Activated CD4-positive, alpha-beta T cell treated with anti-CD3 and anti-CD28 coated beads for 36 hours (primary cell): ENCODE measurements around the gene PCCA. TPM values are rescaled to one million over a fixed set of nuclear protein-coding genes. Genes with fewer than 3 reads are reported as not detected.
"Not testable (repeated sequence)": the region's sequence is repeated elsewhere in the genome, so short reads cannot be mapped to it uniquely, and the experiment has no call there.

ENCODE experiments used
- ATAC-seq: fragments of 200-7000 bp; cut with Tn5 transposase; one replicate; pipeline ENCODE4 v1.10.0; 2021; ENCODE audit warnings: mild to moderate bottlenecking, moderate library complexity
- CTCF ChIA-PET: fragments of 350-600 bp; sonication (Branson Sonifier 250); formaldehyde crosslinking; loops from one replicate; lab custom pipeline; 2021; ENCODE audit warnings: antibody characterized with exemption; lab: Charles Lee
- POLR2A ChIA-PET: fragments of 350-600 bp; sonication (Branson Sonifier 250); formaldehyde crosslinking; loops from one replicate; lab custom pipeline; 2021; ENCODE audit warnings: antibody characterized with exemption, inconsistent platforms; lab: Charles Lee
- DNase-seq: peaks from one replicate; pipeline ENCODE4 v3.0.0-alpha.2; 2020
- H3K27ac Mint-ChIP-seq: one replicate; pipeline ENCODE4 v1.8.0; 2021; ENCODE audit warnings: mixed read lengths
- H3K27me3 Mint-ChIP-seq: one replicate; pipeline ENCODE4 v1.8.0; 2021; ENCODE audit warnings: mixed read lengths
- H3K36me3 Mint-ChIP-seq: one replicate; pipeline ENCODE4 v1.8.0; 2021; ENCODE audit warnings: low read depth, mixed read lengths
- H3K4me1 Mint-ChIP-seq: one replicate; pipeline ENCODE4 v1.8.0; 2021; ENCODE audit warnings: mixed read lengths
- H3K4me3 Mint-ChIP-seq: one replicate; pipeline ENCODE4 v1.8.0; 2021; ENCODE audit warnings: mild to moderate bottlenecking, moderate library complexity, mixed read lengths
- H3K9me3 Mint-ChIP-seq: one replicate; pipeline ENCODE4 v1.8.0; 2021; ENCODE audit warnings: low read depth, mixed read lengths
- intact Hi-C, 2 experiments: fragments of 100-400 bp; cut with DNase I in 1 of 2; cut with micrococcal nuclease in 1 of 2; formaldehyde crosslinking; loops; one replicate each; pipeline versions ENCODE4 v1.14.2 to v1.15.1; 2022 to 2024; cut with DNase I, micrococcal nuclease
- total RNA-seq, 2 experiments: library from RNA; stranded (reverse); gene quantifications; one replicate each; pipeline ENCODE4 v1.2.3, GENCODE V29; 2021

PCCA gene
- total RNA-seq, 2 experiments from 2014 or later, result 5.8 to 7.3 TPM

- POLR2A ChIA-PET, result no interaction called here
- no peaks in the 10 kb centered on the region for H3K27me3 Mint-ChIP-seq
Observed at GRCh38 chr13:100146534-100146933, 57.6 kb downstream of the PCCA start.

GRCh38 chr13:100147825-100148224 is 58.9 kb downstream of the PCCA start:
- Mint-ChIP-seq H3K4me3 (no peak overlapping the region), H3K27me3 (no peaks in the 10 kb centered on the region), H3K36me3 (peaks cover 5% of the 10 kb centered on the region), H3K4me1 (no peaks in the 10 kb centered on the region), H3K27ac (no peak overlapping the region), H3K9me3 (no peaks in the 10 kb centered on the region)
- DNase-seq (no peak), ATAC-seq (no peak)
- POLR2A ChIA-PET, result no interaction called here
- CTCF ChIA-PET, result no interaction called here
- intact Hi-C loops, result no loop called here

More at GRCh38 chr13:100146534-100146933, 57.6 kb downstream of the PCCA start:
- H3K4me3 Mint-ChIP-seq, result no peak overlapping the region
- ATAC-seq (no peak), DNase-seq (no peak)
- no peaks in the 10 kb centered on the region for H3K4me1 Mint-ChIP-seq
- intact Hi-C loops, result no loop called here
- no peaks in the 10 kb centered on the region for H3K9me3 Mint-ChIP-seq
- no peak overlapping the region for H3K27ac Mint-ChIP-seq
- CTCF ChIA-PET, result no interaction called here
- peaks cover 5% of the 10 kb centered on the region for H3K36me3 Mint-ChIP-seq

GRCh38 chr13:100148422-100148821 is 59.5 kb downstream of the PCCA start:
- intact Hi-C loops, result no loop called here
- ChIA-PET POLR2A (no interaction called here), CTCF (interaction anchor here (0.6 kb wide), 1 partner anchor 527 kb away, joined by 4 read pairs; no protein-coding TSS in a partner anchor)
- no peaks in the 10 kb centered on the region for H3K4me1 Mint-ChIP-seq
- H3K4me3 Mint-ChIP-seq, result no peak overlapping the region
- peaks cover 5% of the 10 kb centered on the region for H3K36me3 Mint-ChIP-seq
- H3K27ac Mint-ChIP-seq, result no peak overlapping the region
- H3K27me3 Mint-ChIP-seq, result no peaks in the 10 kb centered on the region
- DNase-seq (no peak), ATAC-seq (no peak)
- no peaks in the 10 kb centered on the region for H3K9me3 Mint-ChIP-seq

DNA sequence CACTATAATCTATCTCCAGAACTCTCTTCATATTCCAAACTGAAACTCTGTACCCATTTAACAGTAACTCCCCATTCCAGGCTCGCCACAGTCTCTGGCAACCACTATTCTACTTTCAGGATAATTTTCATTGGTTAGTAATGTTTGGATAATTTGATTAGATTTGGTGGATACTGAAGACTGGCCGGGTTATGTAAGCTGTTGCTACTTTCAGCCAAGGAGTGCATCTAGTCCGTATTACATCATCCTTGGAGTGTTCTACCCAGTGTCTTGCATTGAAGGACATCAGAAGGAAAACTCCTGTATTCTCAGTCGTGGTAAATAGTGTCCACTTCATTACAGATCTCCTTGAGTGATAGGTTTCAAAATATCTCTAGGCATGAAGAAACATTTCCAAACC is 60.5 kb downstream of the PCCA start:
- DNase-seq (no peak), ATAC-seq (no peak)
- no peak overlapping the region for H3K4me3 Mint-ChIP-seq
- H3K27ac Mint-ChIP-seq, result no peak overlapping the region
- peaks cover 5% of the 10 kb centered on the region for H3K36me3 Mint-ChIP-seq
- intact Hi-C loops, result no loop called here
- H3K4me1 Mint-ChIP-seq, result no peaks in the 10 kb centered on the region
- no peaks in the 10 kb centered on the region for H3K27me3 Mint-ChIP-seq
- no peaks in the 10 kb centered on the region for H3K9me3 Mint-ChIP-seq
- CTCF ChIA-PET, result no interaction called here
- POLR2A ChIA-PET, result no interaction called here

DNA sequence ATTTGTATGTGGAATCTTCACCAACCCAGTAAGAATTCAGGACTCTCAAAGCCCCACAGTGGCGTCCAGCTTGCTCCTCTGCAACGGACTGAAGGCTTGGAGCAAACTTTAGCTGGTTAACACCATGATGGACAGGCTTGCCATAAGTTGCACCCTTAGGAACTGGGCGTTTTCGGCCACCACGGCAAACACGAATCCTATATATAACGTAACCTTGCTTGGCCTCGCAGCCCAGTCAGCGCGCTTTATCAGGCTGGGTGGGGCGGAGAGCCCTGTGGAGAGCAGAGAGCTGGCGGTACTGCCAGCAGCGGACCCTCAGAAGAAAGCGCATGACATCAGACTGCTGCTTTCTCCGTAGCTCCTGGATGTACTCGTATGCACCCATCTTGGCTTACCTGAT is 61.8 kb downstream of the PCCA start:
- H3K27me3 Mint-ChIP-seq, CTCF ChIA-PET, H3K4me3 Mint-ChIP-seq, H3K9me3 Mint-ChIP-seq, H3K4me1 Mint-ChIP-seq, POLR2A ChIA-PET, DNase-seq, ATAC-seq, intact Hi-C loops, H3K36me3 Mint-ChIP-seq, H3K27ac Mint-ChIP-seq: not testable (repeated sequence)

GRCh38 chr13:100154842-100155416 is 66.0 kb downstream of the PCCA start:
- peaks cover 4% of the 10 kb centered on the region for H3K36me3 Mint-ChIP-seq
- H3K9me3 Mint-ChIP-seq, result no peaks in the 10 kb centered on the region
- no peaks in the 10 kb centered on the region for H3K27me3 Mint-ChIP-seq
- H3K27ac Mint-ChIP-seq, result no peak overlapping the region
- H3K4me1 Mint-ChIP-seq, result peaks cover 2% of the 10 kb centered on the region
- DNase-seq (no peak), ATAC-seq (no peak)
- intact Hi-C loops, result no loop called here
- CTCF ChIA-PET, result no interaction called here
- H3K4me3 Mint-ChIP-seq, result no peak overlapping the region
- POLR2A ChIA-PET, result no interaction called here

DNA sequence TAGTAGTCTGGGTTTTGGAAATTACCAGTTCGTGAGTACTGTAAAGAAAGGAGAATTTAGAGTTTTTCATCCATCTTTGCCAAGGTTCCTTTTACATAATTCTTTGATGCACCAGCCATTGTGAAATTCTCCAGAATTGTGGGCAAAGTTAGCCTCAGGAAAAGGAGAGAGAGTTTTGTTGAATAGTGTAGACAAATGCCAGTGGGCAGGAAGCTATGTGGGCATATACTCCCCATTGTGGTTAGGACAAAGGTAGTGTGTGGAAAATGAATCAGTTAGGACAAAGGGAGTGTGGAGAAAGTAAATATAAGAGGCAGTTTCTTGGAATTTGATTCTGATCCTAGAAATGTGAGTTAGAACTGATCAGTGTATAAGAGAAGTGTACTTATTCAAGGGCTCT is 67.9 kb downstream of the PCCA start:
- no peaks in the 10 kb centered on the region for H3K27me3 Mint-ChIP-seq
- H3K27ac Mint-ChIP-seq, result no peak overlapping the region
- POLR2A ChIA-PET, result no interaction called here
- H3K9me3 Mint-ChIP-seq, result no peaks in the 10 kb centered on the region
- CTCF ChIA-PET, result interaction anchor here (0.6 to 1.0 kb wide), 2 partner anchors 152 to 429 kb away, joined by 3 read pairs; no protein-coding TSS in a partner anchor
- ATAC-seq, result no peak
- peaks cover 4% of the 10 kb centered on the region for H3K36me3 Mint-ChIP-seq
- peaks cover 2% of the 10 kb centered on the region for H3K4me1 Mint-ChIP-seq
- DNase-seq, result no peak
- H3K4me3 Mint-ChIP-seq, result no peak overlapping the region
- intact Hi-C loops, result no loop called here

DNA sequence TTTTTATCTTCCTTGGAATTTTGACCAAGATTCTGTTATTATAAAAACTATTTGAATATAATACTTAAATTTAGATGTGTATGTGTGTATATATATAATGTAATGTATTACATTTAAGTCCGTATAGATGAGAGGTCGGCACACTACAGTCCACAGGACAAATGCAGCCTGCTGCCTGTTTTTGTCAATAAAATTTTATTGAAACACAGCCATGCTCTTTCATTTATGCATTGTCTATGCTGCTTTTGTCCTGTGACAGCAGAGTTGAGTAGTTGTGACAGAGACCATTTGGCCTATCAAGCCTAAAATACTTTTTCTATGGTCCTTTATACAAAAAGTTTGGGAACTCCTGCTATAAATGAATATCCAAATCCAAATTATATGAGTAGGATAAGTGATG is 69.7 kb downstream of the PCCA start:
- no peak for DNase-seq
- ATAC-seq, result no peak
- intact Hi-C loops, result no loop called here
- no peaks in the 10 kb centered on the region for H3K27me3 Mint-ChIP-seq
- peaks cover 4% of the 10 kb centered on the region for H3K36me3 Mint-ChIP-seq
- peaks cover 2% of the 10 kb centered on the region for H3K4me1 Mint-ChIP-seq
- no peak overlapping the region for H3K4me3 Mint-ChIP-seq
- POLR2A ChIA-PET, result no interaction called here
- CTCF ChIA-PET, result no interaction called here
- H3K27ac Mint-ChIP-seq, result no peak overlapping the region
- no peaks in the 10 kb centered on the region for H3K9me3 Mint-ChIP-seq

- intact Hi-C loops, result no loop called here
- no peak overlapping the region for H3K27ac Mint-ChIP-seq
- ChIA-PET POLR2A (no interaction called here), CTCF (no interaction called here)
- peaks cover 4% of the 10 kb centered on the region for H3K36me3 Mint-ChIP-seq
- H3K27me3 Mint-ChIP-seq, result no peaks in the 10 kb centered on the region
- DNase-seq (no peak), ATAC-seq (no peak)
- H3K9me3 Mint-ChIP-seq, result no peaks in the 10 kb centered on the region
- peaks cover 2% of the 10 kb centered on the region for H3K4me1 Mint-ChIP-seq
- H3K4me3 Mint-ChIP-seq, result no peak overlapping the region
Observed at GRCh38 chr13:100159584-100159983, 70.7 kb downstream of the PCCA start.

GRCh38 chr13:100160450-100160849 is 71.6 kb downstream of the PCCA start:
- H3K36me3 Mint-ChIP-seq, result peaks cover 3% of the 10 kb centered on the region
- CTCF ChIA-PET, result interaction anchor here (0.7 kb wide), 1 partner anchor 391 kb away, joined by 3 read pairs; no protein-coding TSS in a partner anchor
- H3K27me3 Mint-ChIP-seq, result no peaks in the 10 kb centered on the region
- POLR2A ChIA-PET, result interaction anchor here (0.6 kb wide), 1 partner anchor 514 kb away, joined by 4 read pairs; no protein-coding TSS in a partner anchor
- intact Hi-C loops, result no loop called here
- ATAC-seq, result no peak
- no peaks in the 10 kb centered on the region for H3K9me3 Mint-ChIP-seq
- DNase-seq, result no peak
- H3K27ac Mint-ChIP-seq, result no peak overlapping the region
- H3K4me3 Mint-ChIP-seq, result no peak overlapping the region
- peaks cover 2% of the 10 kb centered on the region for H3K4me1 Mint-ChIP-seq

DNA sequence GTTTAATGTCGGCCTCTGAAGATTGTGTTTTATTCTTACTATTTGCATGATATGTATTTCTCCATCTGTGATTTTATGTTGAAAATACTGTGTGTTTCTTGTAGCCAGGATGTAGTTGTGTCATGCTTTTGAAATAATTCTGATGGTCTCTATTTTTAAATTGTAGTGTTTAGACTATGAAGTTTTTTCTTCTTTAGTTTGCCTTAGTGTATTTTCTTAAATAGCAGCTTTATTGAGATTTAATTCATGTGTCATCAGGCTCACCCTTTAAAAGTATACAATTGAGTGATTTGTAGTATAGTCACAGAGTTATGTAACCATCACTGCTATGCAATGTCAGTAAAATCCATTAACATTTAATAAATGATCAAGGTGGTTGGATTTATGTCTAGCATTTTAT is 74.5 kb downstream of the PCCA start:
- DNase-seq (no peak), ATAC-seq (no peak)
- intact Hi-C loops, result no loop called here
- Mint-ChIP-seq H3K36me3 (peaks cover 3% of the 10 kb centered on the region), H3K27ac (no peak overlapping the region), H3K27me3 (no peaks in the 10 kb centered on the region), H3K4me3 (no peak overlapping the region), H3K9me3 (no peaks in the 10 kb centered on the region), H3K4me1 (no peaks in the 10 kb centered on the region)
- ChIA-PET CTCF (interaction anchor here (0.8 kb wide), 1 partner anchor 9 kb away, joined by 3 read pairs; no protein-coding TSS in a partner anchor), POLR2A (no interaction called here)

DNA sequence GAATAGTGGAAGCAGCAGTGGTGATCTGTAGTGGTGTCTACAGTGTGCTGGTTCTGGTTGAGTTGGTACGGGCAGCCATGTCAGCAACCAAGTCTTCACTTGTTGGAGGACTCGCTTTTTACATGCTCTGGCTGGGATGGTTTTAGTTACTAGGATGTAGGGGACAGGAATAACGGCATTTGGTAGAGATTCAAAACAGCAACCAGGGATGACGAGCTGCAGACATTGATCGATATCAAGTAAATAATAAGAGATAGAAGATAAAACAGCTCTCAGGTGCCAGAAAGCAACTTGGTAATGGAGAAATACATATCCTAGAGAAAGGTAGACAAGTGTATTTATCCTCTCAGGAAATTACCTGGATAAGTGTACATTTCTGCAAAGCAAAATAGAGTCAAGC is 84.3 kb downstream of the PCCA start:
- ChIA-PET CTCF (interaction anchor here (1.1 kb wide), 1 partner anchor 23 kb away, joined by 3 read pairs; no protein-coding TSS in a partner anchor), POLR2A (interaction anchor here (0.6 kb wide), 1 partner anchor 427 kb away, joined by 4 read pairs; no protein-coding TSS in a partner anchor)
- Mint-ChIP-seq H3K27me3 (no peaks in the 10 kb centered on the region), H3K4me1 (no peaks in the 10 kb centered on the region), H3K4me3 (no peak overlapping the region), H3K36me3 (peaks cover 3% of the 10 kb centered on the region), H3K27ac (no peak overlapping the region), H3K9me3 (no peaks in the 10 kb centered on the region)
- DNase-seq (no peak), ATAC-seq (no peak)
- intact Hi-C loops, result no loop called here
